Naive thymus-derived CD4-positive, alpha-beta T cell (primary cell): ENCODE results near the gene SMCO3. TPM values are rescaled to one million over a fixed set of nuclear protein-coding genes. Genes with fewer than 3 reads are reported as not detected.

Experiments
- ATAC-seq: fragments of 150-1000 bp; cut with Tn5 transposase; 2 replicates; pipeline ENCODE4 v1.10.0; 2021; ENCODE audit warnings: mild to moderate bottlenecking, moderate library complexity
- CTCF ChIA-PET: fragments of 350-600 bp; sonication (Branson Sonifier 250); formaldehyde crosslinking; loops from one replicate; lab custom pipeline; 2021; ENCODE audit warnings: antibody characterized with exemption; lab: Charles Lee
- POLR2A ChIA-PET: fragments of 350-600 bp; sonication (Branson Sonifier 250); formaldehyde crosslinking; loops from one replicate; lab custom pipeline; 2021; ENCODE audit warnings: antibody characterized with exemption, inconsistent platforms; lab: Charles Lee
- DNase-seq, 9 donors: peaks; one replicate each; pipeline versions ENCODE4 v3.0.0 to v3.0.0-alpha.2; 2020 to 2022; ENCODE audit warnings: mixed read lengths in 1 of 9
- H3K27ac ChIP-seq: one replicate; pipeline ENCODE4 v1.7.0; 2013; ENCODE audit warnings: mild to moderate bottlenecking, low read depth, low read length, moderate library complexity
- H3K27me3 ChIP-seq, 2 donors: one replicate each; pipeline ENCODE4 v1.7.0; 2013; ENCODE audit warnings: low read length in 2 of 2, mild to moderate bottlenecking in 2 of 2, moderate library complexity in 2 of 2; ENCODE audit not compliant: control insufficient read depth in 2 of 2, insufficient read depth in 2 of 2
- H3K36me3 ChIP-seq, 3 experiments: 1 replicate in 2 of 3; 2 replicates in 1 of 3; pipeline ENCODE4 v1.7.0; 2013; ENCODE audit warnings: low read length in 3 of 3, mild to moderate bottlenecking in 3 of 3, moderate library complexity in 1 of 3; ENCODE audit not compliant: insufficient read depth in 3 of 3, control insufficient read depth in 2 of 3
- H3K4me1 ChIP-seq, 2 donors: one replicate each; pipeline ENCODE4 v1.7.0; 2013; ENCODE audit warnings: low read length in 2 of 2, mild to moderate bottlenecking in 2 of 2, moderate library complexity in 1 of 2; ENCODE audit not compliant: control insufficient read depth in 2 of 2, insufficient read depth in 2 of 2
- H3K4me3 ChIP-seq: 2 replicates; pipeline ENCODE4 v1.7.0; 2013; ENCODE audit warnings: mild to moderate bottlenecking, low read length
- H3K9me3 ChIP-seq, 3 experiments: 1 replicate in 2 of 3; 2 replicates in 1 of 3; pipeline ENCODE4 v1.7.0; 2013; ENCODE audit warnings: low read length in 3 of 3; ENCODE audit not compliant: control insufficient read depth in 2 of 3
- H3K27ac Mint-ChIP-seq, 9 donors: one replicate each; pipeline ENCODE4 v1.8.0; 2020 to 2022; ENCODE audit warnings: mixed read lengths in 9 of 9, mild to moderate bottlenecking in 8 of 9, moderate library complexity in 5 of 9, inconsistent platforms in 2 of 9
- H3K27me3 Mint-ChIP-seq, 5 donors: one replicate each; pipeline ENCODE4 v1.8.0; 2021 to 2022; ENCODE audit warnings: mixed read lengths in 5 of 5, mild to moderate bottlenecking in 1 of 5
- H3K36me3 Mint-ChIP-seq, 5 donors: one replicate each; pipeline ENCODE4 v1.8.0; 2020 to 2022; ENCODE audit warnings: mixed read lengths in 5 of 5, mild to moderate bottlenecking in 3 of 5, inconsistent platforms in 1 of 5
- H3K4me1 Mint-ChIP-seq, 7 donors: one replicate each; pipeline ENCODE4 v1.8.0; 2020 to 2022; ENCODE audit warnings: mixed read lengths in 7 of 7, mild to moderate bottlenecking in 3 of 7, inconsistent platforms in 1 of 7
- H3K4me3 Mint-ChIP-seq, 10 donors: one replicate each; pipeline ENCODE4 v1.8.0; 2020 to 2022; ENCODE audit warnings: mild to moderate bottlenecking in 10 of 10, mixed read lengths in 10 of 10, moderate library complexity in 6 of 10, inconsistent platforms in 2 of 10
- H3K9me3 Mint-ChIP-seq, 11 donors: one replicate each; pipeline ENCODE4 v1.8.0; 2020 to 2022; ENCODE audit warnings: mixed read lengths in 11 of 11, mild to moderate bottlenecking in 4 of 11, inconsistent platforms in 1 of 11, moderate library complexity in 1 of 11
- intact Hi-C, 2 donors: fragments of 100-400 bp; cut with micrococcal nuclease; formaldehyde crosslinking; loops; one replicate each; pipeline ENCODE4 v1.15.1; 2023
- polyA plus RNA-seq, 2 donors: library from polyadenylated mRNA; unstranded; fragments of 300-500 nt; fragmentation: Illumina TruSeq; gene quantifications; one replicate each; pipeline ENCODE4 v1.2.3, GENCODE V29; 2021
- total RNA-seq, 6 experiments: library from RNA in 5 of 6; stranded (reverse) in 5 of 6; gene quantifications; 1 replicate in 5 of 6; 2 replicates in 1 of 6; pipeline ENCODE4 v1.2.3 and lab custom pipeline; 2021 to 2026

SMCO3 gene
- total and polyA plus RNA-seq, 7 experiments from 2014 or later, result not detected

DNA sequence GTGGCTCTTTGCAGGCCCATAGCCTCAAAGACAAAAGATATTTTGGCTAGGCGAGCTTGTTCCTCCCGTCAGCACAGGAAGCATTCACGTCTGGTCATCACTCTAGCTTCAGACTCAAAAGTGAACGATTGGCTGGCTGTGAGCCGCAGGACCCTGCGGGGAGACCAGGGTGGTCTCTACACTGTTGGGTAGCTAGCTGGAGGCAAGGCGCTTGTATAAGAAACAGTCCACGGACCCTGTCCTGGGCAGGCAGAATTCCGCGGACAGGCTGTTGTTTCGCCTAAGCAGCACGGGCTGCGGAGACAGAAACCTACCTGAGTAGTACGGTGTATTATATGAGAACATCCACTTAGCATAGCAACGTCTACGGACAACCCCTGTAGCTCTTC is 40.3 kb downstream of the SMCO3 start:
- Mint-ChIP-seq H3K27me3 (peaks cover 0 to 6% (median 0%) of the 10 kb centered on the region in 5 donors), H3K36me3 (peaks cover 3 to 14% (median 4%) of the 10 kb centered on the region in 5 donors), H3K4me3 (peak overlapping the region; percentile 94 to 100 (median 100)), H3K27ac (peak overlapping the region; percentile 96 to 100 (median 99)), H3K4me1 (peaks cover 26 to 65% (median 51%) of the 10 kb centered on the region in 7 donors), H3K9me3 (peaks cover 0 to 21% (median 0%) of the 10 kb centered on the region in 11 donors)
- H3K36me3 ChIP-seq, result peaks cover 0 to 13% (median 0%) of the 10 kb centered on the region in 3 experiments
- no peaks in the 10 kb centered on the region for H3K9me3 ChIP-seq
- DNase-seq, result peak in 1 of 9 donors; percentile 46
- H3K4me1 ChIP-seq, result peaks cover 11 to 18% of the 10 kb centered on the region in 2 donors
- no peaks in the 10 kb centered on the region for H3K27me3 ChIP-seq
- H3K27ac ChIP-seq, result peak overlapping the region; percentile 87
- ChIA-PET POLR2A (interaction anchor here (0.6 to 10.2 kb wide), 19 partner anchors 8 to 773 kb away, joined by 3 to 316 read pairs (median 6); partner anchors contain the start of genes ARHGDIB, ATF7IP, C12orf60 and WBP11), CTCF (interaction anchor here (2.4 kb wide), 1 partner anchor 10 kb away, joined by 8 read pairs; no protein-coding TSS in a partner anchor)
- peak overlapping the region; percentile 79 for H3K4me3 ChIP-seq
- intact Hi-C loops, result loop anchor here (1.0 to 10.0 kb wide), 13 partner anchors 30 to 1959 kb away; partner anchors contain the start of genes DDX47 (in 2 of the 2), STRAP (in 2 of the 2), C12orf60 (in 1 of the 2) and EPS8 (in 1 of the 2)
- peak; percentile 1 for ATAC-seq

DNA sequence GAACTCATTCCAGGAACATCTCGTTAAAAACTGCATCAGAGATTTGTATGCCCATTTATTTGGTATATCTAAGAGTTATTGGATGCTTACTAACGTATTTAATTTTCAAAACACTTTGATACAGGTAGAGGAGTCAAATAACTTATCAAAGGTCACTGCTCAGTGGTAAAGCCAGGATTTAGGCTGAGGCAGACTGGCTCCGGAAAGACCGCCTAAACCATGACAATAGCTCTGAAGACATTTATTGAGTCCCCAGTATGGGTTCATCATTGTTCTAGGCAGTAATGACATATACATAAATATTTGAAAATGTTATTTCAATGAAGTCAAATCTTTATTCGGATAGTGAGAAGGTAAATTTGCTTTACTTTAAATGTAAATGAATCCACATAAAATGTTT is 41.0 kb downstream of the SMCO3 start:
- peaks cover 28 to 70% (median 56%) of the 10 kb centered on the region in 7 donors for H3K4me1 Mint-ChIP-seq
- Histone ChIP-seq H3K4me3 (no peak overlapping the region), H3K9me3 (no peaks in the 10 kb centered on the region), H3K36me3 (peaks cover 0 to 13% (median 0%) of the 10 kb centered on the region in 3 experiments), H3K27ac (no peak overlapping the region), H3K27me3 (no peaks in the 10 kb centered on the region), H3K4me1 (peaks cover 11 to 24% of the 10 kb centered on the region in 2 donors)
- peak overlapping the region; percentile 55 to 100 (median 98) for H3K4me3 Mint-ChIP-seq
- CTCF ChIA-PET, result interaction anchor here (2.4 kb wide), 1 partner anchor 11 kb away, joined by 8 read pairs; no protein-coding TSS in a partner anchor
- intact Hi-C loops, result loop anchor here (5.0 to 10.0 kb wide), 8 partner anchors 376 to 1958 kb away; partner anchors contain the start of genes DDX47 (in 2 of the 2), EPS8 (in 1 of the 2) and STRAP (in 1 of the 2)
- no peak for ATAC-seq
- peaks cover 0 to 21% (median 0%) of the 10 kb centered on the region in 11 donors for H3K9me3 Mint-ChIP-seq
- POLR2A ChIA-PET, result interaction anchor here (0.6 to 10.2 kb wide), 17 partner anchors 9 to 774 kb away, joined by 3 to 316 read pairs (median 9); partner anchors contain the start of genes ARHGDIB, ATF7IP, C12orf60 and WBP11
- no peak for DNase-seq
- peaks cover 6 to 16% (median 8%) of the 10 kb centered on the region in 5 donors for H3K36me3 Mint-ChIP-seq
- peaks cover 0 to 6% (median 0%) of the 10 kb centered on the region in 5 donors for H3K27me3 Mint-ChIP-seq
- peak overlapping the region; percentile 5 to 100 (median 97) for H3K27ac Mint-ChIP-seq

DNA sequence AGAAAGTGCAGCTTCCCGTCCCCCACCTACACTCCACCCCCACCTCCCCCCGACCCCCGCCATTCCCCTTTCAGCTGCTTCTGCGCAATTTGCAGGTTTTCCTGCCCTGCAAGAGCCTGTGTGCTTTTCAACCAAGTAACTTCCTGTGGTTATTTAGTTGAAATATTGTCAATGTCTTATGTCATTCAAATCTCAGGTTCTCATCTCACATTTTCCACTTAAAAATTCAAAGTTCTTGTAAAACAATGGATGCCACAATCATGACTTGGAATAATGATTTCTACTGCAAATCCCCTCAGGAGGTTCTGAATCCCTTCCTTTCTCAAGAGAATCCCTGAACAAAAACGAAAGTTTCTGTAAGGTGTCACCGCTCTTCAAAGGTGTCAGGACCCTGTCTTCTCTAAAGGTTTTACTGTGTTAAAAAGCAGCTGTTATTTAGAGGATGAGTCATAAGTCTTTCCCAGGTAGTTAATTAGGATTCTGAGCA is 42.3 kb downstream of the SMCO3 start:
- H3K4me1 Mint-ChIP-seq, result peaks cover 33 to 80% (median 67%) of the 10 kb centered on the region in 7 donors

DNA sequence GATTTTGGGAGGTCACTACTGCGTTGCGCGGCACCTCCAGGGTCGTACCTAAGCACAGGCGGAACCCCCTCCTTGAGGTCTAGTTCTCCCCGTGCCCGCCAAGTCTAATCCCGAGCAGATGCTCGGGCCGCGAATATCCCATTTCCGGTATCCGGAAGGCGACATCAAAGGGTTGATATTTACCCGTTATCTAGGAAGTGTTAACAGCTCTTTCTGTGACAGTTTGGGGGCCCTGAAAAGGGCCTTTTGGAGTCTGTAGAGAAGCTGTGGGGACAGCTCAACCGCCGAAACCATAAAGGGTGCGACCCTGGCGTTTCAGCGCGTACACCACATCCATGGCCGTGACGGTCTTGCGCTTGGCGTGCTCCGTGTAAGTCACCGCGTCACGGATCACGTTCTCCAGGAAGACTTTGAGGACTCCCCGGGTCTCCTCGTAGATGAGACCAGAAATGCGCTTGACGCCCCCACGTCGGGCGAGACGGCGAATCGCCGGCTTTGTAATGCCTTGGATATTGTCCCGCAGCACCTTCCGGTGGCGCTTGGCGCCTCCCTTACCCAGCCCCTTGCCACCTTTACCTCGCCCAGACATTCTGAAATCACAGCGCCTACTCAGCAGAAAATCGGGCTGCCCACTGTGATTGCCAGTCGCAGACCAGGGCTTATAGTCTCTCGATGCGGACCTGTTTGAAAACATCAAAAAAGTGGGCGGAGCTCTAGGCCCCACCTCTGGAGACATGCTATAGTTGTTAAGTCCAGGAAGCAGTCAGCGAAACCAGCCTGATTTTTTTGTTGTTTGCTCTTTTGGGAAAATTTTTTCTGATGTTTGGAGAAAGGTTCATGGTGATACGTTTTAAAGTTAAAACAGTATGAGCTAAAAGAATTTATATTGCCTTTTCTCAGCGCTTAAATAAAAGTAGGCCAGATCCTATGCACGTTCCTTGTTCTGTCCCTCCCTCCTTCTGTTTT is 43.2 kb downstream of the SMCO3 start:
- Histone ChIP-seq H3K36me3 (peaks cover 0 to 13% (median 0%) of the 10 kb centered on the region in 3 experiments), H3K27me3 (no peaks in the 10 kb centered on the region), H3K27ac (peak overlapping the region; percentile 96), H3K4me3 (peak overlapping the region; percentile 89), H3K4me1 (peaks cover 11 to 28% of the 10 kb centered on the region in 2 donors), H3K9me3 (no peaks in the 10 kb centered on the region)
- ChIA-PET CTCF (interaction anchor here (0.6 to 3.5 kb wide), 12 partner anchors 8 to 405 kb away, joined by 3 to 22 read pairs (median 4); partner anchors contain the start of genes ATF7IP, C12orf60 and WBP11), POLR2A (interaction anchor here (0.6 to 10.2 kb wide), 66 partner anchors 9 to 1111 kb away, joined by 3 to 316 read pairs (median 5); partner anchors contain the start of genes ARHGDIB, ATF7IP, C12orf60 and STRAP)
- ATAC-seq, result peak; percentile 64
- peaks cover 32 to 77% (median 64%) of the 10 kb centered on the region in 7 donors for H3K4me1 Mint-ChIP-seq
- peak overlapping the region; percentile 91 to 100 (median 98) for H3K4me3 Mint-ChIP-seq
- peak; percentile 87 to 96 (median 95) for DNase-seq
- H3K27me3 Mint-ChIP-seq, result peaks cover 0 to 6% (median 0%) of the 10 kb centered on the region in 5 donors
- peaks cover 18 to 35% (median 27%) of the 10 kb centered on the region in 5 donors for H3K36me3 Mint-ChIP-seq
- H3K9me3 Mint-ChIP-seq, result peaks cover 0 to 36% (median 11%) of the 10 kb centered on the region in 11 donors
- peak overlapping the region; percentile 98 to 100 (median 100) for H3K27ac Mint-ChIP-seq
- intact Hi-C loops, result loop anchor here (1.0 to 10.0 kb wide), 26 partner anchors 13 to 1956 kb away; partner anchors contain the start of genes ARHGDIB (in 2 of the 2), ATF7IP (in 2 of the 2), C12orf60 (in 2 of the 2) and DDX47 (in 2 of the 2)

More for the DNA sequence above, 42.3 kb downstream of the SMCO3 start:
- H3K36me3 ChIP-seq, result peaks cover 0 to 13% (median 0%) of the 10 kb centered on the region in 3 experiments
- H3K36me3 Mint-ChIP-seq, result peaks cover 14 to 28% (median 20%) of the 10 kb centered on the region in 5 donors
- peak overlapping the region; percentile 89 for H3K4me3 ChIP-seq
- peak overlapping the region; percentile 91 to 100 (median 98) for H3K4me3 Mint-ChIP-seq
- H3K9me3 Mint-ChIP-seq, result peaks cover 0 to 29% (median 6%) of the 10 kb centered on the region in 11 donors
- DNase-seq (peak in 7 of 9 donors; percentile 56 to 80 (median 75)), ATAC-seq (no peak)
- peak overlapping the region; percentile 96 for H3K27ac ChIP-seq
- intact Hi-C loops, result loop anchor here (1.0 to 10.0 kb wide), 20 partner anchors 19 to 1957 kb away; partner anchors contain the start of genes DDX47 (in 2 of the 2), ARHGDIB (in 1 of the 2), ATF7IP (in 1 of the 2) and C12orf60 (in 1 of the 2)
- H3K9me3 ChIP-seq, result no peaks in the 10 kb centered on the region
- ChIA-PET CTCF (interaction anchor here (0.8 to 3.5 kb wide), 6 partner anchors 18 to 406 kb away, joined by 3 to 22 read pairs (median 4); partner anchors contain the start of genes ATF7IP, C12orf60 and WBP11), POLR2A (interaction anchor here (0.6 to 10.2 kb wide), 49 partner anchors 8 to 1110 kb away, joined by 3 to 316 read pairs (median 5); partner anchors contain the start of genes ARHGDIB, ATF7IP, C12orf60 and STRAP)
- peak overlapping the region; percentile 98 to 100 (median 100) for H3K27ac Mint-ChIP-seq
- H3K27me3 Mint-ChIP-seq, result peaks cover 0 to 6% (median 0%) of the 10 kb centered on the region in 5 donors
- H3K4me1 ChIP-seq, result peaks cover 11 to 28% of the 10 kb centered on the region in 2 donors
- no peaks in the 10 kb centered on the region for H3K27me3 ChIP-seq

DNA sequence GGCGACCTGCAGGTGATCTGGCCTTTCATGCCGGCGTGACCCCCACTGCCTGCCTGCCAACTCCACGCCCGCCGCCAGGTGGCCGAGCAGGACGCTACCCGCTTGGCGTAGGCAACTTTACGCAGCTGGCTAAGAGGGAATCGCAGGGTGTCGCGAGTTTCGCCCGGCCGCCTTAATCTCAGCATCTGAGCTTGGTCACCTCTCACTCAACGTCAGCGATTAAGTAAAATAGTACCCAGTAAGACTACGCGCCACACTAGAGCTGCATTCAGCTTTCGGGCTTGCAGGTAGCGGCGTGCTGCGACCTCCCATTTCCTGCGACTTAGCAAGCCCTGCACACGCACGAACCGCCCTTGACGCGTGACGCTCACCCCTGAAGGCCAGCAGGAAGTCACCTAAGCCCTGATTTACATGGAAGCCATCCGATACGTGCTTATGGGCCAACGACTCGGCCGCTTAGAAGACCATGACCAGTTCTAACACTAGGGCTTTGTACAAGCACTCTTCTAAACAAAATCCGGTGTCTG is 44.0 kb downstream of the SMCO3 start:
- Histone ChIP-seq H3K27me3 (no peaks in the 10 kb centered on the region), H3K4me3 (peak overlapping the region; percentile 89), H3K9me3 (peaks cover 0 to 4% (median 0%) of the 10 kb centered on the region in 3 experiments), H3K36me3 (peaks cover 0 to 13% (median 0%) of the 10 kb centered on the region in 3 experiments), H3K27ac (peak overlapping the region; percentile 96), H3K4me1 (peaks cover 11 to 28% of the 10 kb centered on the region in 2 donors)
- intact Hi-C loops, result loop anchor here (1.0 to 10.0 kb wide), 24 partner anchors 13 to 1955 kb away; partner anchors contain the start of genes ATF7IP (in 2 of the 2), DDX47 (in 2 of the 2), STRAP (in 2 of the 2) and ARHGDIB (in 1 of the 2)
- H3K9me3 Mint-ChIP-seq, result peaks cover 0 to 42% (median 13%) of the 10 kb centered on the region in 11 donors
- H3K4me1 Mint-ChIP-seq, result peaks cover 29 to 76% (median 57%) of the 10 kb centered on the region in 7 donors
- H3K4me3 Mint-ChIP-seq, result peak overlapping the region; percentile 91 to 100 (median 98)
- ATAC-seq (peak; percentile 66), DNase-seq (peak; percentile 79 to 89 (median 87))
- CTCF ChIA-PET, result interaction anchor here (0.6 to 3.5 kb wide), 8 partner anchors 9 to 405 kb away, joined by 3 to 22 read pairs (median 6); partner anchors contain the start of genes ATF7IP, C12orf60 and WBP11
- H3K27ac Mint-ChIP-seq, result peak overlapping the region; percentile 98 to 100 (median 100)
- peaks cover 0 to 6% (median 0%) of the 10 kb centered on the region in 5 donors for H3K27me3 Mint-ChIP-seq
- H3K36me3 Mint-ChIP-seq, result peaks cover 20 to 43% (median 35%) of the 10 kb centered on the region in 5 donors
- POLR2A ChIA-PET, result interaction anchor here (0.6 to 10.2 kb wide), 47 partner anchors 9 to 815 kb away, joined by 3 to 316 read pairs (median 6); partner anchors contain the start of genes ARHGDIB, ATF7IP, C12orf60 and RERG
